Stimulated activated CD4-positive, alpha-beta T cell treated with anti-CD3 and anti-CD28 coated beads, Interleukin-15, amount 100 ng/mL, for 1 hour (primary cell): ENCODE results near the gene CXorf66.
"Not testable (repeated sequence)": the region's sequence is repeated elsewhere in the genome, so short reads cannot be mapped to it uniquely, and the experiment has no call there.

Experiments used
- DNase-seq, 2 donors: peaks; one replicate each; pipeline ENCODE4 v3.0.0-alpha.2; 2020; ENCODE audit warnings: low read depth in 1 of 2, low spot score in 1 of 2

The CXorf66 gene, protein sequence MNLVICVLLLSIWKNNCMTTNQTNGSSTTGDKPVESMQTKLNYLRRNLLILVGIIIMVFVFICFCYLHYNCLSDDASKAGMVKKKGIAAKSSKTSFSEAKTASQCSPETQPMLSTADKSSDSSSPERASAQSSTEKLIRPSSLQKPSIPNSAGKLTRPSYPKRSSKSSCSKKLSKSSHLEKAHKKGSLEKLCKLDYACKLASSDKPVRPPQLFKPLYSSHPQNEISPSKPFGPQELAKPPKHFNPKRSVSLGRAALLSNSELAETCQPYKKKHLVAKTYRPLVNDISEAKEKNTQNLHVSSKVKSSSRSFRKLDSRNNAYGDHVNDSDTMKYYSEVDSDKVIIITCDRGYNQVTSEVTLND

DNA sequence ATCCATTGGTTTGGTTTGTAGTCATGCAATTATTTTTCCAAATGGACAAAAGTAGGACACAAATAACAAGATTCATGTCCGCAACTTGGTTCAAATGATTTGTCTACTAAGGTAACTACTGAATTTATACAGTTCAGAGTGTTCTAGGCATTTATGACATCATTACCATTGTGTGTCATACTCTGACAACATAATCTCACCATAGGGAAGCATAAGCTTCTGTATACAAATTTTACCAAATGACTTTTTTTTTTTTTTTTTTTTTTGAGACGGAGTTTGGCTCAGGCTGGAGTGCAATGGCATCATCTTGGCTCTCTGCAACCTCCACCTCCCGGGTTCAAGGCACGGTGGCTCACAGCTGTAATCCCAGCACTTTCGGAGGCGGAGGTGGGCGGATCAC, at the start of gene CXorf66:
Gene CXorf66 (minus strand): TSS at position 101 of the 400 bp plus-strand sequence. CDS start 25 bp downstream, at position 76.
- no peak for DNase-seq

DNA sequence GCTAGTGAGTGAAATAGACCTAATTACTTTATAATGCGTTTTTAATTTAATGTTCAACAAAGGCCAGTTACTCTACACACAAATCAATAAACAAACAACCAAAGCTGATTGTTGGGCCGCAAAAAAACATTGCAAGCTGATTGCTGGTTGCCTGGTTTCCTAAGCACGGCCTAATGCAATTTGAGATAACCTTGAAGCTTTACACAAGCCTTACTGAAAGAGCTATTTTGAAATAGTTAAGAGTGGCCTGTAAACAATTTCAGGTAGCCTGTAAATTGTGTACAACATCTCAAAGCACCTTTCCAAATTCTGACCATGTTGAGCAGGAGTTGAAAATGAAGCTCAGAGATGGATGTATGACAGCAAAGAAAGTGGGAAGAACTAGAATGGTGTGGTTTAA, 17.5 kb upstream of the CXorf66 start:
- DNase-seq = no peak

DNA sequence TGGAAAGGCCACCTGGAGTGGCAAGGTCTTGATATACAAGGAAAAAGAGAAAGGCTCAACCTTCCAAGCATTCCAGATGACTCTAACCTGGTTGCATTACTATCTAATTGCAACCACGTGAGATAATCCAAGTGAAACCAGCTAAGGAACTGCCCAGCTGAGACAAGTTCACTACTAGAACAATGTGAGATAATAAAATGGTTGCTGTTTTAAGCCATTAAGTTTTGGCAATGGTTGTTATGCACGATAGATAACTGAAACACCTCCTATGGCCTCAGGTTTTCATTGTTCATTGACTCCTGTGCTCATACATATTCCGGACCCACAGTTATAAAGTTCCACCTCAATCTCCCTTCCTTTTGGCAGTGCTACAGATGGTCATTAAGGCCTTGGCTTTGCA, 9.2 kb upstream of the CXorf66 start:
- no peak for DNase-seq

DNA sequence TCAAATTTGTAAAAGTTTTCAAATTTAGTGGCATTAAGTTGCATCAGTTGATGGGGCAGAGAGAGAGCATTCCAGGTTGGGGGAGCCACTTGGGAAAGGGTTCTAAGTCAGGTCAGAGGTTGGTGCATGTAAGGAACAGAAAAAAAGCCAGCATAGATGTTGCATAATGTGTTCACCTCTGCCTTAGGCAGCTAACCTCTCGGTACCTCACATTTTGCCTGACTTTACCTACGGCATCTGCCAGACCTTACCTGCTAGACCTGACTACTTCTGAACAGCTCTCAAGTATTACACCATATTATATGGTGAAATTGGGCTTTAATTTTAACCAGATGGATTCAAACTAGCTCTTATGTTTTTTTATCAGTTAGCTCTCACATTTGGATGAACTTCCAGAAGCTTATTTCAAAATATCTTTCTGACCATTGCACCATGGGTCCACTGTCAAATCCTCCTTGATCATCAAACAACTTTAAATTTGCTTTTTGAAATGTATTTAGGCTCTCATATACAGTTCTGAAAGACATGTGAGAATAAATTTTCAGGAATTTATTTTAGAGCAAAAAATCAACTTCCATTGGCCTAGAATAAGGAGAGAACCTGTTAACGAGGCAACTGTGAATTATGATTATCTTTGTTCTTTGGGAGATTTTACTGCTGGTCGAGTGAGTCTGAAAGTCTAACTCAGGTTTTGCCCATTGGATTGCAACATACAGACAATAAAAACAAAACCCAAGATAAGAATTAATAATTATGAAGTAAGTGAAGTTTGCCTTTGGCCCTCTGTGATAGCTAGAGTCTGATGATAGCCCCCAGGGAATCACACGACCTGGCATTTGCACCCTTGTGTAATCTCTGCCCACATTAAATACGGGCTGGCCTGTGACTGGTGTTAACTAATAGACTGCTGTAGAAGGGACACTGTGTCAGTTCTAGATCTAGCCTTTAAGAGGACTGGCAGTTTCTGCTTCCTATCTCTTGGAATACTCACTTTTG, 7.6 kb upstream of the CXorf66 start:
- no peak for DNase-seq

DNA sequence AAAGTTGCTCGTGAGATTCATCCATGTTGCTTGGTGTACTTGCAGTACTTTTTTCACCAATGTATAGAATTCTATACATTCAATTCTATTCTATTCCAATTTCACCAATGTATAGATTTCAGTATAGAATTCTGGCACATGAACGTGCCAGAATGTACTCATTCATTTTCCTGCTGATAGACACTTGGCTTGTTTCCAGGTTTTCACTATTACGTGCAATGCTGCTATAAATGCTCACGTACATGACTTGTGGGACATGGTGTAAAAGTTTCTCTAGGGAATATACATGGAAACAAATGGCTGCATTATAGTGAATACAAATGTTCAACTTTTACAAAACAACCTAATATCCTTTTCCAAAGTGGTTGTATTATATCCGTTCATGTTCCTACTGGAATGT, 6.8 kb upstream of the CXorf66 start:
- no peak for DNase-seq

DNA sequence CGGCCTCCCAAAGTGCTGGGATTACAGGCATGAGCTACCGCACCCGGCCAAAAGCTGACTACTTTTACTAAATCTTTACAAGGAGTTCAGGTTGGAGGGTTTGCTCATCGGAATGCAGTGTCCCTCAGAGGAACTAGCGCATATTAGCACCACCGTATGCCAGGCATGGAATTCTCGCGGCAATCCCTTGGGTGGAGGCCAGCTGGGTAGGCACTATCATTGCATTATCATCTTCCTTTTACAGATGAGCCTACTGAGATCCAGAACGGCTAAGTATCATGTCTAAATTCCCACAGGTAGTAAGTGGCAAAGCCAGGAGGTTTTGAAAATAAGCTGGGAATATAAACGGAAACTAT, 6.1 kb upstream of the CXorf66 start:
- DNase-seq = no peak

DNA sequence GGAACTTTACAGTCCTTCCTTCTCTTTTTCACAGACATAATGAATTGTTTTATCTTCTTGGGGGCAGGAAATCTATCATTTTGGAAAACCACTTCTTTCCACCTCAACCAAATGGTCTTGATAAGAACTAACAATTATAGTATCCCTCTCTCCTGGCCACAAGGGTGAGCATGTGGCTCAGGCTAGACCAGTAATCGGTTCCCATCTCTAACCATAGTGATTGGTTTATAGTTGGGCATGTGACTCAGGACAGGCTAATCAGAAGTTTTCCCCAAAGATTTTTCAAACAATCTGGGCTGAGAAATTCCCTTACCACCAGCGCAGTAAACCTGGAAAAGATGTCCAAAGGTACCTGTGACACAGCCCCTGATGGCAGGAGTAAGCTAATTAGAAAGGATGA, 4.0 kb upstream of the CXorf66 start:
- no peak for DNase-seq

DNA sequence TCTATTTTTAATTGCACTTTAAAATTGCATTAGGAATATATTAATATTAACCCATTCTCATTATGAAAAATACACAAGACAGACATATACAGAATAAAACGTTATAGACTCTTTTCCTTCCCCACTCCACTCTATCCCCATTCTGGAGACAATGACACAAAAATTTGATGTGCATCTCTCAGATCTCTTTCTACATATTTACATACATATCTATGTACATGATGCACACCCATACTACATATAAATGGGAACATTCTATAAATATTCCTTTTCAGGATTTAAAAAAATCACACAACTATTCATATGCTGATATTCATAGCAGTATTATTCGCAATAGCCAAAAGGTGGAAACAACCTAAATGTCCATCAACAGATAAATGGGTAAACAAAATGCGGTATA, 2.4 kb upstream of the CXorf66 start:
- no peak for DNase-seq

DNA sequence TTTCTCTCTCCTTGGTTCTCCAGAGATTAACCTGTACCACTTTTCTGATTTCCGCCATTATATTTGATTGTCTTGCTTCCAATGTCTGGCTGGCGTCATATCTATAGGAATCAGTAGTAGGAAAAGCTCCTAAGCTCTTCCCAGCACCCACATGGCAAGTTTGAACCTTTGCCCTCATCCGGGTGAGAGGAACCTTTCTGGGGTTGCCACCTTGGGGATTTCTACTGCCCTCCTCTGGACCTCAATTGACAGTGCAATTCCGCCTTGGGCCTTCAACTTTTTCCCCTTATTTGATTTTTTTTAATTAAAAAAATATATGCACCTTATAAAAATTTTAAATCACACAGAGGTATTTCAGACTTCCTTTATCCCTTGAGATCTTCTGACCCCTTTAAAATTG, 2.0 kb upstream of the CXorf66 start:
- DNase-seq = no peak

DNA sequence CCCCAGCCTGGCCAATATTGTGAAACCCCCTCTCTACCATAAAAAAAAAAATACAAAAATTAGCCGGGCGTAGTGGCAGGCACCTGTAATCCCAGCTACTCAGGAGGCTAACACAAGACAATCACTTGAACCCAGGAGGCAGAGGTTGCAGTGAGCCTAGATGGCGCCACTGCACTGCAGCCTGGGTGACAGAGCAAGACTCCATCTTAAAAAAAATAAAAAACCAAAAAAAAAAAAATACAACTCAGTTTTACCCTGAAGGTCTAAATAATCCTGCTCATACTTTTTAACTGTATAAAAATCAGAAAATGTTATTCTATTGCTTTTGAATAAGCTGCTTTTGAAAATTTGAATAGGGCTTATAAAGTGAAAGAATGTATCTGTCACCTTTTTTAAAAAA, 838 bp upstream of the CXorf66 start:
- DNase-seq = not testable (repeated sequence)

DNA sequence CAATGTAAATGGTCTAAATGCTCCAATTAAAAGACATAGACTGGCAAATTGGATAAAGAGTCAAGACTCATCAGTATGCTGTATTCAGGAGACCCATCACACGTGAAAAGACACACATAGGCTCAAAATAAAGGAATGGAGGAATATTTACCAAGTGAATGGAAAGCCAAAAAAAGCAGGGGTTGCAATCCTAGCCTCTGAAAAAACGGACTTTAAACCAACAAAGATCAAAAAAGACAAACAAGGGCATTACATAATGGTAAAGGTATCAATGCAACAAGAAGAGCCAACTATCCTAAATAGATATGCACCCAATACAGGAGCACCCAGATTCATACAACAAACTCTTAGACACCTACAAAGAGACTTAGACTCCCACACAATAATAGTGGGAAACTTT, 4.2 kb downstream of the CXorf66 start:
- DNase-seq = not testable (repeated sequence)

DNA sequence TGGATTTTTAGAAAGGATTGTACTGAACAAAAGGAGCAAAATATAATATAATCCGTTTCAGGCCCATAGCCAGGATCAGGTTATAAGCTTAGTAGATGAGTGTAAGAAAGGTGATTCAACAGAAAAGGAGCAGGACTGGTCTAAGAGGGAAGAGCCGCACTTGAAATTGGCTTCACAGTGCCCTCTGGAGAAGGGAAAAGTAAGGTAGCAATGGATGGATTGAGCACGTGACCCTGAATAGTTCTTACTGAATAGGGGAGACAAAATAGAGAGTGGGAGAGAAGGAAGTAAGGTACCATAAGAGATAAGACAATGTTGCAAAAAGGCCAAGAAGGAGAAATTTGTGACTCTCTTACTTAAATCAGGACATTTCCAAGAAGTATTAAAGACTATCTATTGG, 15.6 kb downstream of the CXorf66 start:
- DNase-seq = no peak

DNA sequence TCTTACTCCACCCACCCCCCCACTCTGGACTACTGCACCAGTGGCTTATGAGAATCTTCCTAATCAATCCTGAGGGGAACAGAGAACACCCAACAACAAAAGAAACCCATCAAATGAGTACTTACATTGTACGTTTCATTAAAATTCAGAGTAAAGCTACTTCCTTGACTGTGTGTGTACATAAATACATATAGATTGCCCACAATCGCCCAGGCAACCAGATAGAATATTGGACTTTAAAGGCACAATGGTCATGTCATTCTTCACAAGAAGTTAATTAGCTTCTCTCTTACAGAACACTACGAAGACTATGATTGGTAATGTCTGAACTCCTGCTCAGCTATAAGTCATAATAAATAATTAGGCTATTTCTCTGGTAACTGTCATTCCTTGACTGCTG, 20.2 kb downstream of the CXorf66 start:
- no peak for DNase-seq

DNA sequence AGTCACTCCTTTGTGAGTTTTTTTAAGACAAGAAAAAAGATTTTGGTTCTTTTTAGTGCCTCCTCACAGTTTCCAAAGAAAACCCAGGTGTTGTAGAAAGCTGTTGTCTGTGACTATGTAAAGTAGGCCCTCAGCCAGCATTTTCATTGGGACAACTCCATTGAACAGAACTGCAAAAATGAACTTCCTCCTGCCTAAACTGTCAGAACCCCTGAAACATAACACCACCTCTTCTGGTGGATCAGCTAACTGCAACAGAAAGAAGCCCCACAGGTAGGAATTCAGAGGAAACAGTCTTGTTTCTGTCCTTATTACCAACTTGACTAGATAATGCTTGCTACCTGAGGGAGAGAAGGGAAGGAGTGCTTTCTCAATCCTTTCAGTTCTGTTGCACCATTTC, 29.1 kb downstream of the CXorf66 start:
- no peak for DNase-seq

DNA sequence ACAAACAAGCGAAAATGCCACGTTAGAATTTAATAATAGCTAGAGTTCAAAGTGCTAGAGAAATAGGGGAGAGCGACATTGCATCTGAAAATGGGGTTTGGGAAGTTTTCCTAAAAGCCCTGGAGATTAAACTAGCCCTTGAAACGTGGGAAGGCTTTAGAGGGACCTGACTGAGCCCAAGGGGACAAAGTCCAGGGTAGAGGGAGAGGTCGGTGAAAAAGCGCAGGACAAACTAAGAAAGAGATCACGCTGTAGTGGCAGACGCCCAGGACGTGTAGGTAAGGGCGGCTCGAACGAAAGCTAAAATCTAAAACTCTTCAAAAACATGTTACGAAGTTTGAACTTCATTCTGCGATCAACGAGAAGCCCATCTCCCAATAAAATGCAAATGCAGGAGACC, 31.4 kb downstream of the CXorf66 start:
- DNase-seq = no peak

DNA sequence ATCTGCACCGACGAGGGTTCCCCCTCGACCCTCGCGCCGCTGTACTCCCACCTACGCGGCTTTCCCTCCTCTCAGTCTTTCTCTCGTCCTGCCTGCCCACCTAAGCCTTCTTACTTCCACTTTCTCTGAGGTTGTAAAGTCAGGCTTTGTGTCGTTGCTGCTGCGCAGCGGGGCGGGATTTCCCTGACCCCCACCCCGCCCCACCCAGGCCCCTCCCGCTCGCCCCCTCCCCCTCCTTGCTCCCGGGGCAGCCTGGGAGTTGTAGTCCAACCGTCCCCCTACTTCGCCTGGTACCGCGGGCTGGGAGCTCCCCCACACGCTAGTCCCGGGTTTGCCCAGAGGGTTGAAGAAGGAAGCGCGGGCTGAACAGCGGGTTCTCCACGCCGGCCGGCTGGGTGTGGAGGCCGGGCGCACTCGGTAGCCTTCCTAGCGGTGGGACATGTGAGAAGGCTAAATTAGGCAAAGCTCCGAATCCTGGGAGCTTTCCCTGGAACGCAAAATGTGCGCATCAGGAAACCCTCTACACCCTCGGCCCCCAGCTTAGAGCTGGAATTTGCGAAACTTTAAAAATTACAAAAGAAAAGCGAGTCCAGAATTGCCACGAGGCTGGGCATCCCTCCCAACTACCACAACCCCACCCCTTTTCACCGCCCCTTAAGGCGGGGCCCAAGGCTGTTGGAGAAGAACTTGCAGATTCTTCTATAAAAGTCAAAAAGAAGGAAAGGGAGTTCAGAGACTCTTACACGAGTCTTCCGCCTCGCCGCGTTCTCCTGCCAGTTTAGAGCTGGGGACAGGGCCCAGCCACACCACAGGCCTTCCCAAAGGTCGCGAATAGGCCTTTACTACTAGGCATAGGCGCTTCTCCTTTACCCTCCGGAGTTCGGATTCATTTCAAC, 32.2 kb downstream of the CXorf66 start, which contains the start of gene ATP11C:
Gene ATP11C (minus strand): TSS at position 153 of the 896 bp plus-strand sequence. CDS start 1,011 bp downstream, outside the sequence.
- DNase-seq = peak; percentile 64 to 69

DNA sequence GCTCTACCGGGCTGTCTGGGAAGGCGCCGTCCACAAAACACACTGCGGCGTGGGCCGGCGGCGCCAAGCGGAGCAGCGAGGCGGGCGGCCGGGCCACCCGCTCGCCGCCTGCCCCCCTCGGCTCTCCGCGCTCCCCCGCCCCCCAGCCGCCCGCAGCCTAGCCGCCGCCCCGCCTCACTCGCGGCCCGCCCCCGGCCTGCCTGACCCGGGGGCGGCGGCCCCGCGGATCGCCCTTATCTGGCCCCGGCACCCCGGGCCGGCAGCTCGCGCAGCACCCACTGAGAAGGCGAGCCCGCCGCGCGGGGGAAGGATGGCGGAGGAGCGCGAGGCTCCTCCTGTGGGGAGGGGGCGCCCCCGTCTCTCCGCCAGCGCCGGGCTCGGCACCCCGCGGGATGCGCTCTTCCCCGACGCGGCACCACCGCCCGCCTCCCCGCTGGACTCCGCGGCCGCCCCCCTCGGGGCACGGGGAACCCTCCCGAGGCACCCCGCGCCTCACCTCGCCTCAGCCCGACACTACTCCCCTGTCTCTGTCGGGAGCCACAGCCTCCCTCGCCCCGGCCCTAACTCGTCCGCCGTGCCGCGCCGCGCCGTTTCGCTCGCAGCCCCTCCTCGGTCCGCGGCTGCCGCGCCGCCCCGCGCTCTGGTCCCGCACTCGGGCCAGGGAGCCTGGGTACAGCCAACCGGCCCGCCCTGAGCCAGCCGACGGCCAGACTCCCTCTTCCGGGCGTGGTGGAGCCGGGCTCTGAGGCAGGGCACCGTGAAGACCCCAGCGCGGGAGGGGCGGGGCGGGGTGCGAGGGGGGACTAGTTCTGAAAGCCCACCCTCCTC, 33.0 kb downstream of the CXorf66 start:
- DNase-seq = peak; percentile 5 to 15

DNA sequence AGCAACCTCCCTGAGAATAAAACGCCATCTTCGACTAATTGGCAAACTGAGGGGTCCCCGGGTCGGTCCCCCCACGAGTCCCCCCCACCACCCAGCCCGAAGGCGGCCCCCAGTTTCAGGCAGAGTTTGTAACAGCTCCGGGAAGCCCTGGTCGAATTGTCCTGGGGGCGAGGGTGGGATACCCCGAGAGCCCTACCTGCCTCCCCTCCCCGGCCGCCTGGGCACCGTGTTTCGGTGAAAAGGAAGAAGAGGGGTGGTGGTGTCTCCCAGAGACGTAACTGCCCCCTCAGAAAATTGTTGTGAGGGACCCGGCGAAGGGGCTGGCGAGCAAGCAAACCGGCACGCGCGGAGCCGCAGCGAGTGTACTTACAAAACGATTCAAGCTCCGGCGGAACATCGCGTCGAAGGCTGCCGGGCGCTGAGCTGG, 33.7 kb downstream of the CXorf66 start:
- DNase-seq = peak in 1 of 2 donors; percentile 0

DNA sequence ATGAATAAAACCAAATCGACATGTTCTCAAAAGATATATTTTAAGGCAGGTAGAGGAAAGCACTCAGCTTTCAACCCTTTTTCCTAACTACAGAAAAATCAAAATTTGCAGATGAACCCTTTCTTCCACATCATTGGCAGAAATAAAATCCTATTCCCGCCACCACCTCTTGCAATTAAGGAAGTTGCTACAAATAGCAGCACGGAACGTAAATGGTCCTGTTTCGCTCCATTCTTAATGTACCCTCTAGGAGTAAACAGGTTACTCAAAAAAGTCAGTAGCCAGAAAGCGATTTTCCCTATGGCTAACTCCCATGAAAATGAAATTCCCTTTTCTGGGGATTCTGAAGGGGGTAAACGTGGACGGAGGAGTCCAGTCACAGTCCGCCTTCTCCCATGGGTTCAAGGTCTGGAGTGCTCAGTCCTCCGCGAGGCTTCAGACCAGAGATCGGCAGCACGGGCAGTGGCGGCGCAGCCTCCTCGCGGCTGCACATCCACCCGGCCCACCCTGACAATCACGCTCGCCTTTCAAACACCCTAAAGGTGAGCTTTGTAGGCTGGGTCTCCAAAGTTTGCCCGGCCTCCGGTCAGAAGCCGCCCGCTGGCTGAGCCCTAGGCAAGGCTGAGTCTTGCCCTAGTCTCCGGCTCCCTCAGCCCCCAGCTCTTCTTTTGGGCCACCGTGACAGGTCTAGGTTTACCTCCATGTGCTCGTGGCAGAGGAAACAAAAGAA, 34.2 kb downstream of the CXorf66 start:
- DNase-seq = peak; percentile 1 to 6
